Breast epithelium (tissue), 4 donors: ENCODE data around the gene FARP1. TPM values are rescaled to one million over a fixed set of nuclear protein-coding genes. Genes with fewer than 3 reads are reported as not detected.
A peak's percentile ranks its signal among the peaks of the same experiment; 100 is the strongest.

Experiments
- DNase-seq, 2 donors: peaks; one replicate each; pipeline ENCODE4 v3.0.0-alpha.2; 2019; ENCODE audit warnings: low spot score in 2 of 2
- H3K27ac ChIP-seq, 2 donors: fragments of 200-600 bp; sonication (generic) in 1 of 2; one replicate each; pipeline ENCODE4 v1.5.1; 2016 to 2019; ENCODE audit warnings: mild to moderate bottlenecking in 1 of 2
- H3K27me3 ChIP-seq, 2 donors: fragments of 200-600 bp; sonication (generic) in 1 of 2; one replicate each; pipeline versions ENCODE4 v1.5.1 to v1.6.0; 2017 to 2019; ENCODE audit warnings: control low read depth in 1 of 2, mild to moderate bottlenecking in 1 of 2
- H3K36me3 ChIP-seq: fragments of 200-600 bp; one replicate; pipeline ENCODE4 v1.5.1; 2019
- H3K4me1 ChIP-seq, 2 donors: fragments of 200-600 bp; sonication (generic); one replicate each; pipeline ENCODE4 v1.5.1; 2016 to 2019; ENCODE audit warnings: control low read depth in 1 of 2
- H3K4me3 ChIP-seq, 3 donors: fragments of 200-600 bp; sonication (generic); 1 replicate in 2 of 3; 2 replicates in 1 of 3; pipeline ENCODE4 v1.5.1; 2016 to 2019; ENCODE audit warnings: mild to moderate bottlenecking in 3 of 3, moderate library complexity in 2 of 3
- H3K9me3 ChIP-seq, 2 donors: fragments of 200-600 bp; sonication (generic) in 1 of 2; one replicate each; pipeline ENCODE4 v1.5.1; 2016 to 2019; ENCODE audit warnings: control low read depth in 1 of 2
- POLR2A ChIP-seq: fragments of 450-650 bp; IDR thresholded peaks from one replicate; pipeline ENCODE4 v1.6.1; 2016; ENCODE audit warnings: antibody characterized with exemption, mild to moderate bottlenecking, moderate library complexity
- POLR2AphosphoS5 ChIP-seq, 3 donors: sonication (generic); formaldehyde crosslinking; IDR thresholded peaks; one replicate each; pipeline ENCODE4 v1.6.1; 2017; ENCODE audit warnings: antibody characterized with exemption in 3 of 3
- intact Hi-C: fragments of 100-400 bp; cut with DNase I; formaldehyde crosslinking; loops from one replicate; pipeline ENCODE4 v1.15.1; 2023; ENCODE audit warnings: low total_unique reads
- total RNA-seq, 3 donors: library from RNA; depleted of rRNA; stranded (reverse); fragments of >200 nt; gene quantifications; one replicate each; pipeline ENCODE4 v1.1.0, GENCODE V29; 2016
- TF ChIP-seq, protein P1 (sequence below), 3 donors: fragments of 450-650 bp; IDR thresholded peaks; one replicate each; pipeline ENCODE4 v1.5.1; 2016 to 2017; ENCODE audit warnings: antibody characterized with exemption in 3 of 3, mild to moderate bottlenecking in 3 of 3, moderate library complexity in 3 of 3

Gene FARP1
- total RNA-seq, 3 donors from 2014 or later, result 29.8 to 97.3 (median 80.1) TPM

DNA sequence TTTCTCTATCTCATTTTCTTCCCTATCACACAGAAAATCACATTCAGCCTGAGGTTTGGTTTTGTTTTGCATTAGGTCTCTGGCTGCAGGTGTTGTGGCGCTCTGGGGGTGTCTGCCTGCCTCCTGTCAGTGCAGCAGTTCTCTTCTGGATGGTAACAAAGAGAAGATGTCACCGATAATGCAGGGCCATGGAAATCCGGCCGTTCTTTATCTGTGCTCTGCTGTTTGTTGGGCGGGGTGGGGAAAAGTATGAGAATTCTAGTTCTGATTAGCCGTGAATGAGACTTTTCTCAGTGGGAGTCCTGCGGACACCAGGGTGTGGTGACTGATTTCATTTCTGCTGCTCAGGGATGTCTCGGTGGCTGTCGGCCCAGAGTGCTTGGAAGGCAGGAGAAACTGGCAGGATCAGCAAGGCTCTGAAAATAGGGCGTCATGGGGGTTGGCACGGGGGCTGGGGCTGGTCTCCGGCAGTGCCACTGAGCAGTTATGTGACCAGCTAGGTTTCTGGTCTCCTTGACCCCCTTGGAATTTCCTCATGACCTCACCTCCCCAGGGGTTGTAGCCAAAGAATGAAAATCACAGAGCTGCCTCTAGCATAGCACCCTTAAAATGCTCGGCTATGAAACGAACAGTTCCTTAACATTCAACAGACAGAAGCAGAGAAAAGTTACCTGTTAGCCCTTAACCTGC lies 29.2 kb downstream of the FARP1 start:
- TF ChIP-seq, protein P1, sequence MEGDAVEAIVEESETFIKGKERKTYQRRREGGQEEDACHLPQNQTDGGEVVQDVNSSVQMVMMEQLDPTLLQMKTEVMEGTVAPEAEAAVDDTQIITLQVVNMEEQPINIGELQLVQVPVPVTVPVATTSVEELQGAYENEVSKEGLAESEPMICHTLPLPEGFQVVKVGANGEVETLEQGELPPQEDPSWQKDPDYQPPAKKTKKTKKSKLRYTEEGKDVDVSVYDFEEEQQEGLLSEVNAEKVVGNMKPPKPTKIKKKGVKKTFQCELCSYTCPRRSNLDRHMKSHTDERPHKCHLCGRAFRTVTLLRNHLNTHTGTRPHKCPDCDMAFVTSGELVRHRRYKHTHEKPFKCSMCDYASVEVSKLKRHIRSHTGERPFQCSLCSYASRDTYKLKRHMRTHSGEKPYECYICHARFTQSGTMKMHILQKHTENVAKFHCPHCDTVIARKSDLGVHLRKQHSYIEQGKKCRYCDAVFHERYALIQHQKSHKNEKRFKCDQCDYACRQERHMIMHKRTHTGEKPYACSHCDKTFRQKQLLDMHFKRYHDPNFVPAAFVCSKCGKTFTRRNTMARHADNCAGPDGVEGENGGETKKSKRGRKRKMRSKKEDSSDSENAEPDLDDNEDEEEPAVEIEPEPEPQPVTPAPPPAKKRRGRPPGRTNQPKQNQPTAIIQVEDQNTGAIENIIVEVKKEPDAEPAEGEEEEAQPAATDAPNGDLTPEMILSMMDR (IDR thresholded peaks at IDR 0.05), result no peak
- TF ChIP-seq POLR2AphosphoS5 (IDR thresholded peaks at IDR 0.05) (no peak), POLR2A (no peak)
- Histone ChIP-seq H3K9me3 (no peaks in the 10 kb centered on the region), H3K4me1 (peaks cover 3 to 36% of the 10 kb centered on the region in 2 donors), H3K36me3 (no peaks in the 10 kb centered on the region), H3K27ac (peak overlapping the region; percentile 84 to 92), H3K27me3 (no peaks in the 10 kb centered on the region), H3K4me3 (peak overlapping the region in 2 of 3 donors; percentile 7 to 42)
- DNase-seq, result no peak
- intact Hi-C loops, result no loop called here

GRCh38 chr13:98172590-98173422 lies 29.9 kb downstream of the FARP1 start:
- intact Hi-C loops, result no loop called here
- TF ChIP-seq, protein P1 (IDR thresholded peaks at IDR 0.05), result no peak
- no peaks in the 10 kb centered on the region for H3K9me3 ChIP-seq
- no peak for DNase-seq
- peak overlapping the region in 1 of 3 donors; percentile 42 for H3K4me3 ChIP-seq
- H3K36me3 ChIP-seq, result no peaks in the 10 kb centered on the region
- peak overlapping the region; percentile 84 to 92 for H3K27ac ChIP-seq
- H3K27me3 ChIP-seq, result no peaks in the 10 kb centered on the region
- H3K4me1 ChIP-seq, result peaks cover 3 to 36% of the 10 kb centered on the region in 2 donors

GRCh38 chr13:98173431-98174152 lies 30.7 kb downstream of the FARP1 start:
- TF ChIP-seq, protein P1 (IDR thresholded peaks at IDR 0.05), result no peak
- TF ChIP-seq POLR2AphosphoS5 (IDR thresholded peaks at IDR 0.05), result peak; percentile 8 to 41 (median 33)
- peak overlapping the region; percentile 84 to 92 for H3K27ac ChIP-seq
- intact Hi-C loops, result no loop called here
- no peaks in the 10 kb centered on the region for H3K36me3 ChIP-seq
- DNase-seq, result no peak
- H3K9me3 ChIP-seq, result no peaks in the 10 kb centered on the region
- H3K4me1 ChIP-seq, result peaks cover 3 to 36% of the 10 kb centered on the region in 2 donors
- H3K27me3 ChIP-seq, result no peaks in the 10 kb centered on the region
- peak overlapping the region in 1 of 3 donors; percentile 0 for H3K4me3 ChIP-seq

- no peak for DNase-seq
- intact Hi-C loops, result no loop called here
- TF ChIP-seq, protein P1 (IDR thresholded peaks at IDR 0.05), result no peak
- TF ChIP-seq POLR2AphosphoS5 (IDR thresholded peaks at IDR 0.05) (no peak), POLR2A (no peak)
- H3K36me3 ChIP-seq, result no peaks in the 10 kb centered on the region
- no peaks in the 10 kb centered on the region for H3K27me3 ChIP-seq
- H3K27ac ChIP-seq, result peak overlapping the region; percentile 84 to 92
- no peaks in the 10 kb centered on the region for H3K9me3 ChIP-seq
- H3K4me1 ChIP-seq, result peaks cover 3 to 36% of the 10 kb centered on the region in 2 donors
- H3K4me3 ChIP-seq, result no peak overlapping the region
Observed at GRCh38 chr13:98174307-98174706, 31.4 kb downstream of the FARP1 start.
